ENCODE measurements around the gene GUCY2C.

- TF ChIP-seq, protein P1, sequence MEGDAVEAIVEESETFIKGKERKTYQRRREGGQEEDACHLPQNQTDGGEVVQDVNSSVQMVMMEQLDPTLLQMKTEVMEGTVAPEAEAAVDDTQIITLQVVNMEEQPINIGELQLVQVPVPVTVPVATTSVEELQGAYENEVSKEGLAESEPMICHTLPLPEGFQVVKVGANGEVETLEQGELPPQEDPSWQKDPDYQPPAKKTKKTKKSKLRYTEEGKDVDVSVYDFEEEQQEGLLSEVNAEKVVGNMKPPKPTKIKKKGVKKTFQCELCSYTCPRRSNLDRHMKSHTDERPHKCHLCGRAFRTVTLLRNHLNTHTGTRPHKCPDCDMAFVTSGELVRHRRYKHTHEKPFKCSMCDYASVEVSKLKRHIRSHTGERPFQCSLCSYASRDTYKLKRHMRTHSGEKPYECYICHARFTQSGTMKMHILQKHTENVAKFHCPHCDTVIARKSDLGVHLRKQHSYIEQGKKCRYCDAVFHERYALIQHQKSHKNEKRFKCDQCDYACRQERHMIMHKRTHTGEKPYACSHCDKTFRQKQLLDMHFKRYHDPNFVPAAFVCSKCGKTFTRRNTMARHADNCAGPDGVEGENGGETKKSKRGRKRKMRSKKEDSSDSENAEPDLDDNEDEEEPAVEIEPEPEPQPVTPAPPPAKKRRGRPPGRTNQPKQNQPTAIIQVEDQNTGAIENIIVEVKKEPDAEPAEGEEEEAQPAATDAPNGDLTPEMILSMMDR (IDR thresholded peaks at IDR 0.05), result no peak
- no peak for TF ChIP-seq POLR2A (IDR thresholded peaks at IDR 0.05)
- TF ChIP-seq POLR2AphosphoS5 (IDR thresholded peaks at IDR 0.05), result no peak
Observed at GRCh38 chr12:14571779-14572178, 124.6 kb downstream of the GUCY2C start.

Measured in suprapubic skin (tissue), 4 donors.